ENCODE data around the gene MRPL53. TPM values are rescaled to one million over a fixed set of nuclear protein-coding genes. Genes with fewer than 3 reads are reported as not detected.

MRPL53 gene
- total and polyA plus RNA-seq, 9 of the 15 experiments (the other 6 are each of a cell fraction or from before 2014, with no cell fraction given): 11.5 to 87.9 (median 41.1) TPM

GRCh38 chr2:74502720-74503505 is 30.4 kb upstream of the MRPL53 start (continued):
- TF ChIP-seq ERF (CRISPR knock-in tag; IDR thresholded peaks at IDR 0.05): no peak
- TF ChIP-seq RB1 (IDR thresholded peaks at IDR 0.05; ENCODE audit: low read depth): peak; percentile 66; the same call in 1 of the 2 replicates
- peak; percentile 56 for TF ChIP-seq CBFA2T3 (IDR thresholded peaks at IDR 0.05)
- no peak for TF ChIP-seq E2F5 (CRISPR knock-in tag; IDR thresholded peaks at IDR 0.05)
- no peak for TF ChIP-seq U2AF2 (optimal IDR thresholded peaks at IDR 0.05; ENCODE audit: low read depth, low read length)
- peak; percentile 19; the same call in 1 of the 2 replicates for TF ChIP-seq HDAC2 (IDR thresholded peaks at IDR 0.05)
- TF ChIP-seq SMARCA4 (IDR thresholded peaks at IDR 0.05): peak; percentile 68
- 0 out of 2 replicates have a peak, but pooled peaks have one; percentile 13 for TF ChIP-seq ZEB2 (IDR thresholded peaks at IDR 0.05)
- no peak for TF ChIP-seq LCOR (CRISPR knock-in tag; IDR thresholded peaks at IDR 0.05)
- TF ChIP-seq SRSF9 (IDR thresholded peaks at IDR 0.05; ENCODE audit: borderline replicate concordance, low read depth, low read length): no peak
- TF ChIP-seq LARP7 (IDR thresholded peaks at IDR 0.05): no peak
- TF ChIP-seq ZNF512 (tag; IDR thresholded peaks at IDR 0.05): no peak
- no peak for TF ChIP-seq ZFP1 (CRISPR knock-in tag; IDR thresholded peaks at IDR 0.05)
- TF ChIP-seq ARHGAP35 (IDR thresholded peaks at IDR 0.05; ENCODE audit: partially characterized antibody): no peak
- no peak for TF ChIP-seq ELF4 (CRISPR knock-in tag; IDR thresholded peaks at IDR 0.05)
- peak; percentile 48; the same call in 1 of the 2 replicates for TF ChIP-seq POLR2AphosphoS5 (IDR thresholded peaks at IDR 0.05; ENCODE audit: control insufficient read depth, insufficient read depth, low read depth, low read length)
- no peak; the same call in 1 of the 2 replicates for TF ChIP-seq MYNN (IDR thresholded peaks at IDR 0.05)
- no peak for TF ChIP-seq MYNN (CRISPR knock-in tag; IDR thresholded peaks at IDR 0.05)
- peak; percentile 14 for TF ChIP-seq ZNF12 (CRISPR knock-in tag; IDR thresholded peaks at IDR 0.05)
- TF ChIP-seq CTBP1 (IDR thresholded peaks at IDR 0.05; ENCODE audit: borderline replicate concordance): peak; percentile 79
- TF ChIP-seq ZNF644 (tag; IDR thresholded peaks at IDR 0.05; ENCODE audit: low read depth): no peak
- TF ChIP-seq ZBTB49 (CRISPR knock-in tag; IDR thresholded peaks at IDR 0.05; ENCODE audit: borderline replicate concordance): no peak
- peak; percentile 72 for TF ChIP-seq TAF9B (IDR thresholded peaks at IDR 0.05; ENCODE audit: partially characterized antibody)
- TF ChIP-seq GTF2E2 (tag; IDR thresholded peaks at IDR 0.05): peak; percentile 88
- peak; percentile 12 for TF ChIP-seq DACH1 (IDR thresholded peaks at IDR 0.05; ENCODE audit: partially characterized antibody)
- TF ChIP-seq CSDE1 (IDR thresholded peaks at IDR 0.05): no peak
- peak; percentile 21; the same call in 1 of the 2 replicates for TF ChIP-seq CREB1 (IDR thresholded peaks at IDR 0.05)
- TF ChIP-seq CREB1 (CRISPR knock-in tag; IDR thresholded peaks at IDR 0.05): 0 out of 2 replicates have a peak, but pooled peaks have one; percentile 36
- TF ChIP-seq CREM (IDR thresholded peaks at IDR 0.05; ENCODE audit: low read depth): peak; percentile 29; the same call in 1 of the 2 replicates
